Keratinocyte (primary cell): ENCODE measurements around the gene BPTF.

Experiments used
- EZH2 ChIP-seq: IDR thresholded peaks from one replicate; pipeline ENCODE4 v1.6.1; 2012; ENCODE audit warnings: inconsistent platforms, mild to moderate bottlenecking, low read length, moderate library complexity
- TF ChIP-seq, protein P1 (sequence below), 3 experiments: IDR thresholded peaks in 1 of 3; conservative IDR thresholded peaks in 1 of 3; optimal IDR thresholded peaks in 1 of 3; 2 replicates in 2 of 3; 3 replicates in 1 of 3; pipeline versions ENCODE3 to v1.5.1; 2011; ENCODE audit warnings: low read length in 3 of 3, mild to moderate bottlenecking in 3 of 3, moderate library complexity in 2 of 3, control low read depth in 1 of 3, inconsistent platforms in 1 of 3; ENCODE audit not compliant: insufficient read depth in 2 of 3; ENCODE audit errors: extremely low read depth in 1 of 3

DNA sequence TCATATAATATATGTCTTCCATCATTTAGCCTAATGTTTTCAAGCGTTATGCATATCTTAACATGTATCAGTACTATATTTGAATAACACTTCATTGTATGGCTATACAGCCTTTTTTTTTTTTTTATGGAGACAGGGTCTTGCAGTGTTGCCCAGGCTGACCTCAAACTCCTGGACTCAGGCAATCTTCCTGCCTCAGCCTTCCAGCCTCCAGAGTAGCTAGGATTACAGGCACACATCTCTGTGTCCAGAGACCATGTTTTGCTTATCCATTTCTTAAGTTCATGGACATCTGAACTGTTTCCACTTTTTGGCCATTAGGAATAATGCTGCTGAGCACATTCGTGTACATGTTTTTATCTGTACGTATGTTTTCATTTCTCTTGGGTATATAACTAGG, 7.8 kb downstream of the BPTF start:
- TF ChIP-seq, protein P1, sequence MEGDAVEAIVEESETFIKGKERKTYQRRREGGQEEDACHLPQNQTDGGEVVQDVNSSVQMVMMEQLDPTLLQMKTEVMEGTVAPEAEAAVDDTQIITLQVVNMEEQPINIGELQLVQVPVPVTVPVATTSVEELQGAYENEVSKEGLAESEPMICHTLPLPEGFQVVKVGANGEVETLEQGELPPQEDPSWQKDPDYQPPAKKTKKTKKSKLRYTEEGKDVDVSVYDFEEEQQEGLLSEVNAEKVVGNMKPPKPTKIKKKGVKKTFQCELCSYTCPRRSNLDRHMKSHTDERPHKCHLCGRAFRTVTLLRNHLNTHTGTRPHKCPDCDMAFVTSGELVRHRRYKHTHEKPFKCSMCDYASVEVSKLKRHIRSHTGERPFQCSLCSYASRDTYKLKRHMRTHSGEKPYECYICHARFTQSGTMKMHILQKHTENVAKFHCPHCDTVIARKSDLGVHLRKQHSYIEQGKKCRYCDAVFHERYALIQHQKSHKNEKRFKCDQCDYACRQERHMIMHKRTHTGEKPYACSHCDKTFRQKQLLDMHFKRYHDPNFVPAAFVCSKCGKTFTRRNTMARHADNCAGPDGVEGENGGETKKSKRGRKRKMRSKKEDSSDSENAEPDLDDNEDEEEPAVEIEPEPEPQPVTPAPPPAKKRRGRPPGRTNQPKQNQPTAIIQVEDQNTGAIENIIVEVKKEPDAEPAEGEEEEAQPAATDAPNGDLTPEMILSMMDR (optimal IDR thresholded peaks at IDR 0.05 in 1 of 3, IDR thresholded peaks at IDR 0.05 in 1 of 3, conservative IDR thresholded peaks at IDR 0.05 in 1 of 3; ENCODE audit: extremely low read depth in 1 of 3, insufficient read depth in 2 of 3, low read length in 3 of 3), result no peak
- no peak for TF ChIP-seq EZH2
